ENCODE measurements around the gene AMDHD2.
A peak's percentile ranks its signal among the peaks of the same experiment; 100 is the strongest.

Gene AMDHD2

GRCh38 chr16:2499454-2499853 is 20.7 kb upstream of the AMDHD2 start:
- no peak for DNase-seq (ENCODE audit: low read depth in 2 of 2)

- DNase-seq (ENCODE audit: low read depth in 2 of 2) = no peak
Observed at GRCh38 chr16:2499890-2500429, 20.2 kb upstream of the AMDHD2 start.

- DNase-seq (ENCODE audit: low read depth in 2 of 2) = no peak
Observed at GRCh38 chr16:2500430-2500917, 19.7 kb upstream of the AMDHD2 start.

GRCh38 chr16:2500918-2501750 is 19.0 kb upstream of the AMDHD2 start:
- peak; percentile 38 to 41 for DNase-seq (ENCODE audit: low read depth in 2 of 2)

- no peak for DNase-seq (ENCODE audit: low read depth in 2 of 2)
Observed at GRCh38 chr16:2501946-2502895, 17.9 kb upstream of the AMDHD2 start.

GRCh38 chr16:2505695-2506094 is 14.5 kb upstream of the AMDHD2 start:
- DNase-seq (ENCODE audit: low read depth in 2 of 2) = no peak

- DNase-seq (ENCODE audit: low read depth in 2 of 2) = no peak
Observed at GRCh38 chr16:2507052-2507659, 13.0 kb upstream of the AMDHD2 start.

GRCh38 chr16:2507665-2508064 is 12.5 kb upstream of the AMDHD2 start:
- no peak for DNase-seq (ENCODE audit: low read depth in 2 of 2)

GRCh38 chr16:2508722-2509400 is 11.3 kb upstream of the AMDHD2 start:
- no peak for DNase-seq (ENCODE audit: low read depth in 2 of 2)

- peak in 1 of 2 experiments; percentile 17 for DNase-seq (ENCODE audit: low read depth in 2 of 2)
Observed at GRCh38 chr16:2511128-2511800, 8.9 kb upstream of the AMDHD2 start.

GRCh38 chr16:2511996-2512734 is 8.0 kb upstream of the AMDHD2 start:
- DNase-seq (ENCODE audit: low read depth in 2 of 2) = no peak

- no peak for DNase-seq (ENCODE audit: low read depth in 2 of 2)
Observed at GRCh38 chr16:2512735-2513404, 7.3 kb upstream of the AMDHD2 start.

- DNase-seq (ENCODE audit: low read depth in 2 of 2) = peak; percentile 59 to 65
Observed at GRCh38 chr16:2513405-2514332, 6.5 kb upstream of the AMDHD2 start, which contains the start of gene ATP6V0C. TSS of gene ATP6V0C (plus strand) at chr16:2513952. CDS start at chr16:2514104, 152 bp downstream.

- DNase-seq (ENCODE audit: low read depth in 2 of 2) = no peak
Observed at GRCh38 chr16:2514333-2515179, 5.6 kb upstream of the AMDHD2 start.

- no peak for DNase-seq (ENCODE audit: low read depth in 2 of 2)
Observed at GRCh38 chr16:2515180-2515851, 4.9 kb upstream of the AMDHD2 start.

- no peak for DNase-seq (ENCODE audit: low read depth in 2 of 2)
Observed at GRCh38 chr16:2516391-2517240, 3.6 kb upstream of the AMDHD2 start.
